NCI-H1048 (cell line): Measurements from ENCODE around the gene NEUROG2.
"Not testable (repeated sequence)": the region's sequence is repeated elsewhere in the genome, so short reads cannot be mapped to it uniquely, and the experiment has no call there.

ENCODE experiments used
- DNase-seq: peaks from one replicate; lab custom pipeline; 2025; lab: John Stamatoyannopoulos, UW

NEUROG2 gene

DNA sequence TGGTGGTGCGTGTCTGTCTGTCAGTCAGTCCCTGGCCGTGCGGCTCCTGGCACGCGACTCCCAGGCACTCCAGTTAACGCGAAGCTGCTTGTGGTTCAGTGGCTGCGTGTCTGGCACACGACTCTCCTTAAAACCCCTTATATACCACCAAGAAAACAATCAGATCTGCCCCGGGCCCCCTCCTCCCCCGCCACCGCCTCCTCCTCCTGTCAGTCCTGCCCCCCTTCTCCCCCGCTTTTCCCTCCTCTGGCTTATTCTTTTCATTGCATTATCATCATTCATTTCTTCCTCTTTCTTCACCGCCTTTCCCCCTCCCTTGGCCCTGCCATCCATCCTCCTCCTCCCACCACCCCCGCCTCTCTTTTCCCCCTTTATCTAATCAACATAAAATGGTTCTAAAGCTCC lies at the start of gene NEUROG2:
Gene NEUROG2, minus strand, starts transcription at position 115 of the 405 bp plus-strand sequence. CDS start 705 bp downstream, outside the sequence.
- DNase-seq, result no peak

GRCh38 chr4:112564706-112565270 lies 48.8 kb upstream of the NEUROG2 start:
- DNase-seq, result no peak

- no peak for DNase-seq
These were observed 47.6 kb upstream of the NEUROG2 start for GRCh38 chr4:112563431-112564200.

GRCh38 chr4:112562254-112562879 lies 46.4 kb upstream of the NEUROG2 start:
- DNase-seq, result no peak

GRCh38 chr4:112560084-112560483 lies 44.1 kb upstream of the NEUROG2 start:
- DNase-seq, result no peak

DNA sequence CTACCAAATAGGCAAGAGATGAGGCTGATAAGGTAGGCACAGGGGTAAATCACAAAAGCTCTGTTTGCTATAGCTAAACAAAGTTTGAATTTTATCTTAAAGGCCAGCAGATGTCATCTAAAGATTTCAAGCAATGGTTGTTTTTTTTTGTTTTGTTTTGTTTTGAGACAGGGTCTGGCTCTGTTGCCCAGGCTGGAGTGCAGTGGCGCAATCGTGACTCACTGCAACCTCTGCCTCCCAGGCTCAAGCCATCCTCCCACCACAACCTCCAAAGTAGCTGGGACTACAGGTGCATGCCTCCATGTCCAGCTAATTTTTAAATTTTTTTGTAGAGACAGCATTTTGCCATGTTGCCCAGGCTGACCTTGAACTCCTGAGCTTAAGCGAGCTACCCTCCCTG lies 43.1 kb upstream of the NEUROG2 start:
- no peak for DNase-seq

DNA sequence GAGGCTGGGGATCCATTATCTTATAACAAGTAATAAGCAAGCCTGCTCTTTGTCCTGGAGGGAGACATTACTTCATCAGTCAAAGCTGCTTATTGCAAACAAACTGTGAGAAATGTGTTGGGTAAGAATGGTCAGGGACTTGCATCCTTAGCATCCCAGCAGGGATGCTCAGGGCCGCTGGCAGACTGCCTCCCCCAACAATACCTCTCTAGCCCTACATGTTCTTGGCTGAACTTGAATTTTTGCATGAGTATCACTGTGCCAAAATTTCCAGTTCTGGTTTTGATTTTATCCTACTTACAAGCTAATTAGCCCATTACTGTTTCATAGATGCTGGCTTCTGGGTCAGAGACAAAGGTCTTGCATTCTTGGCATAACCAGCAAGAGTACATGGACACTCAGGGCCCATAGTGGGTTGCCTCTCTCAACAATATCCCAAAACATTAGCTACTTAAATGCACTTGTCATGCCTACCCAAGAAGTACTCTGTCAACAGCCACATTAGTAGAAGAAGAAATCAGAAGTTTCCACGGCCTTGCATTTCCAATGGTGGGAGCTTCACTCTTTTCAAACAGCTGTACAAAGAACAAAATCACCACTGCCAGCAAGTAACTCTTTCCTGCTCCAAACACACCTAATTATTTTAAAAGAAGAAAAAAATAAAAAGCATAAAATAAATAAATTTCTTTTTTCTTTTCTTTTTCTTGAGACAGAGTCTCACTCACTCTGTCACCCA lies 41.9 kb upstream of the NEUROG2 start:
- DNase-seq, result no peak

- DNase-seq, result not testable (repeated sequence)
These were observed 38.3 kb upstream of the NEUROG2 start for GRCh38 chr4:112554271-112554670.

DNA sequence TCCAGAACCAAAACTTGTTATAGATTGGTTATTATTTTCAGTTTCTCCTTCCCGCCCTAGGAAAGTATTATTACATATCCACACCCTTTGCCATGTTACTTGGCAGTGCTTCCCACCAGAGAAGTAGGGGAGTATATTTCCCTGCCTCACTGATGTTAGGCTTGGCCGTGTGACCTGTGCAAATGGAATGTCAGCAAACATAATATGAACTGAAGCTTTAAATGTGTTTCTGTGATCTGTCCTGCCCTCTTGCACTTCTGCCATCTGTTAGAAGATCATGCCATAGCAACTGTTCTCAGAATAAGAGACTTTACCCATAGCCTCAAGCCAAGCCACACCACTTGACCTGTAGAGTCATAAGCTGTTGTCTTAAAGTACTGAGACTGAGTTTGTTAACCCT lies 36.7 kb upstream of the NEUROG2 start:
- no peak for DNase-seq

DNA sequence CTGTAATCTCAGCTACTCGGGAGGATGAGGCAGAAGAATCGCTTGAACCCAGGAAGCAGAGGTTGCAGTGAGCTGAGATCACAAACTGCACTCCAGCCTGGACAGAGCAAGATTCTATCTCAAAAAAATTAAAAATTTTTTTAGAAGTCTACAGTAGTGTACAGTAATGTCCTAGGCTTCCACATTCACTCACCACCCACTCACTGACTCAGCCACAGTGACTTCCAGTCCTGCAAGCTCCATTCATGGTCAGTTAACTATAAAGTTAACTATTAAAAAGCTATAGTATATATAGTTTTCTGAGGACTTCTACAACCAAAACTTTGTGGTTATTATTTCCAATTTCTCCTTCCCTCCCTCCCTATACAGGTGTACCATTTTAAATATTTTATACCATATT lies 34.7 kb upstream of the NEUROG2 start:
- DNase-seq, result no peak

- DNase-seq, result no peak
These were observed 30.5 kb upstream of the NEUROG2 start for GRCh38 chr4:112546476-112546875.

DNA sequence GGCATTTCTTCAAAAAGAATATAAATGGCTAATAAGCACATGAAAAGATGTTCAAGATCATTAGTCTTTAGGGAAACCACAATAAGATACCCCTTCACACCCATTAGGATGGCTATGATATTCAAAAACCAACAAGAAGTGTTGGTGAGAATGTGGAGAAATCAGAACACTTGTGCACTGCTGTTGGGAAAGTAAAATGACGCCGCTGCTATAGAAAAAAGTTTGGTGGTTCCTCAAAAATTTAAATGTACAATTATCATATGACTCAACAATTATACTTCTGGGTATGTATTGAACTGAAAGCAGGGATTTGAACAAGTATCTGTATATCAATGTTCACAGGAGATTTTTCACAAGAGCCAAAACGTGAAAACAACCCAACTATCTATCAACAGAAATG lies 29.4 kb upstream of the NEUROG2 start:
- no peak for DNase-seq

GRCh38 chr4:112540695-112541094 lies 24.7 kb upstream of the NEUROG2 start:
- no peak for DNase-seq

DNA sequence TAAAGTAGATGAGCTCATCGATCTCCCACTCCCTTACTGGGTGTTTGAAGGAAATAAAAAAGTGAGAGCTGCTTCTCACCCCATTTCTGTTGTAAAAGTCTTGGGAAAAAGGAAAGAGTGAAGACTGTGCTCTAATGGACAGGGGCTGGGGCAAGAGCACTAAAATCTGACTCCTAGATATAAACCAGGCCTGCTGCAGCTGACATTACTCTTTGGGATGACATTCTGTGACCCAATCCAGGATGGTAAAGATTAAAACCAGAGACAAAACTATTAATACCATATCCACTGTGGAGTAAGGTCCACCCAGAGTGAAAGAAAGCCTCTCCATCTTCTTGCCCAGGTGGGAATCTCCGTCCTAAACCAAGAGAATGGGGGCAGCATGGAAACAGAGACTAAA lies 20.1 kb upstream of the NEUROG2 start:
- DNase-seq, result no peak

GRCh38 chr4:112532267-112532666 lies 16.3 kb upstream of the NEUROG2 start:
- DNase-seq, result no peak

DNA sequence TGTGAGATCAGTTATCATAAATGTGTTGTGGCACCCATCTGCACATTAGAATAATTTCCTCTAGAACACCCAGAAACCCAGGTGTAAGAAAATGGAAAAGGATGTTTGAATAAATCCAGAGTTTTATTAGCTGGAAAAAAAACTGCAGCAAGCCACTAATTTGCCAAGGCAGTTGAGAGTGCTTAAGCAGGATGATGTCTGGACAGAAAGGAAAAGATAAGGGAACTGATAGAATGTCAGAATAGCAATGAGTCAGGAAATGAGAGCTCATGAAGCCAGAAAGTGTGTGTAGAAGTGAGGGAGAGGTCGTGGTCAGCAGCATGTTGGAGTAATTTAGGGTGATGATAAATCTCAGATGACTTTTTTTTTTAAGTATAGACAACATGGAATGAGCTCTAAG lies 15.2 kb upstream of the NEUROG2 start:
- no peak for DNase-seq

GRCh38 chr4:112526061-112526460 lies 10.1 kb upstream of the NEUROG2 start:
- no peak for DNase-seq

DNA sequence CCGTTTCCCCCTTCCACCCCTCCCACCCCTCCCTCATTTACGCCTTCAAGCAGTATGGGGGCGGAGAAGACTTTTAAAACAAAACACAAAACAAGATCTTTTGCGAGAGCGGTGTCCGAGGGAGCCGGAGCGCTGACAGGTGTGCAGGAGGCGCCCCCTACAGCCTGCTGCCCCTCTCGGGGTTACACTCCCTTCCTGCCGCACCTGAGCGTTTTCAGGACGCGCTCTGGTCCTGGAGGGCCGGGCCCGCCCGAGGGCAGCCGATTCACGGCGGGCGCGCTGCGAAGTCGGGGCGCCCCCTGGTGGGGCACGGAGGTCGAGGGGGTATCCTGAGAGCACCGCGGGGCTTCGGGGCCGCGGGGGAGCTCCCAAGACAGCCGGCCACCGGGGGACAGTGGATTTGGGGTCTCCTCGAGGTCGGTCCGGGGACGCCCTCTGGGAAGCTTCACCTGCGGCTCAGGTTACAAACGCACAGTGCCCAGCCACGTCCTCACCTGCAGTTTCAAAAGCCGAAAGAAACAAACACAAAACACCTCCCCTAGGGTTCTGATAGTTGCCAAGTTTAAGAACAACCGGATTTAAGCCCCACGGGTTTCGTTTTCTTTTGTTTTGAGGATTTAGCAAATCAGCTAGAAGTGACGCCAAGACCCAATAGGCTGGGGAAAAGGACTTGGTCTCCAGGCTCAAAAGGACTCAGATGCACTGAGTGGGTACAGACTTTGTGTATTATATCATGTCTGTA lies 8.0 kb upstream of the NEUROG2 start:
- DNase-seq, result peak; percentile 62

- DNase-seq, result no peak
These were observed 7.2 kb upstream of the NEUROG2 start for GRCh38 chr4:112523008-112523721.

- DNase-seq, result not testable (repeated sequence)
These were observed 6.5 kb upstream of the NEUROG2 start for GRCh38 chr4:112522431-112522830.
